ENCODE data around the gene ANKMY2. TPM values are rescaled to one million over a fixed set of nuclear protein-coding genes. Genes with fewer than 3 reads are reported as not detected.
"Not testable (repeated sequence)": the region's sequence is repeated elsewhere in the genome, so short reads cannot be mapped to it uniquely, and the experiment has no call there.

Gene ANKMY2
- polyA plus RNA-seq, 10 donors: 18.6 to 28.8 (median 24.9) TPM

GRCh38 chr7:16660702-16661464, 15.3 kb upstream of the ANKMY2 start:
- peak in 2 of 3 donors; percentile 61 to 76 for DNase-seq

- DNase-seq: not testable (repeated sequence)
Observed at GRCh38 chr7:16659854-16660497, 14.4 kb upstream of the ANKMY2 start.

GRCh38 chr7:16657656-16658279, 12.2 kb upstream of the ANKMY2 start:
- peak in 2 of 3 donors; percentile 19 to 66 for DNase-seq

- no peak for DNase-seq
Observed at GRCh38 chr7:16656141-16656540, 10.6 kb upstream of the ANKMY2 start.

- no peak for DNase-seq
Observed at GRCh38 chr7:16655394-16655793, 9.8 kb upstream of the ANKMY2 start.

GRCh38 chr7:16652888-16653287, 7.3 kb upstream of the ANKMY2 start:
- DNase-seq: no peak

- no peak for DNase-seq
Observed at GRCh38 chr7:16652240-16652583, 6.7 kb upstream of the ANKMY2 start.

- peak in 1 of 3 donors; percentile 66 for DNase-seq
Observed at GRCh38 chr7:16651396-16652239, 6.1 kb upstream of the ANKMY2 start.

GRCh38 chr7:16650266-16650665, 4.7 kb upstream of the ANKMY2 start:
- DNase-seq: no peak

- no peak for DNase-seq
Observed at GRCh38 chr7:16649196-16649595, 3.6 kb upstream of the ANKMY2 start.

GRCh38 chr7:16648551-16648950, 3.0 kb upstream of the ANKMY2 start:
- DNase-seq: no peak

GRCh38 chr7:16647435-16647960, 1.9 kb upstream of the ANKMY2 start:
- no peak for DNase-seq

- peak in 1 of 3 donors; percentile 69 for DNase-seq
Observed at GRCh38 chr7:16646472-16647072, 1.0 kb upstream of the ANKMY2 start.

- no peak for DNase-seq
Observed at GRCh38 chr7:16644636-16645592, 640 bp downstream of the ANKMY2 start.

- peak in 1 of 3 donors; percentile 21 for DNase-seq
Observed at GRCh38 chr7:16644157-16644556, 1.4 kb downstream of the ANKMY2 start.

GRCh38 chr7:16638282-16639280, 7.0 kb downstream of the ANKMY2 start:
- peak in 2 of 3 donors; percentile 51 to 75 for DNase-seq

GRCh38 chr7:16637379-16637778, 8.2 kb downstream of the ANKMY2 start:
- DNase-seq: peak in 1 of 3 donors; percentile 67

GRCh38 chr7:16636555-16637101, 8.9 kb downstream of the ANKMY2 start:
- DNase-seq: peak; percentile 75 to 87 (median 82)
